ENCODE data around the gene USP49. TPM values are rescaled to one million over a fixed set of nuclear protein-coding genes. Genes with fewer than 3 reads are reported as not detected.

The USP49 gene
- total and polyA plus RNA-seq, 12 donors, result 0.58 to 2.0 (median 1.7) TPM

- no peak for ATAC-seq
Measured at GRCh38 chr6:41874741-41875140, 20.4 kb downstream of the USP49 start.

GRCh38 chr6:41872147-41872546, 23.0 kb downstream of the USP49 start:
- H3K9me3 ChIP-seq, result no peaks in the 10 kb centered on the region
- intact Hi-C loops (cut with DNase I), result no loop called here
- H3K27me3 ChIP-seq, result no peaks in the 10 kb centered on the region
- no peak overlapping the region for H3K27ac ChIP-seq
- no peak overlapping the region for H3K4me3 ChIP-seq
- DNase-seq (no peak), ATAC-seq (no peak)
- TF ChIP-seq CTCF (IDR thresholded peaks at IDR 0.05), result no peak
- H3K36me3 ChIP-seq, result peaks cover 0 to 10% (median 0%) of the 10 kb centered on the region in 9 donors
- 93 to 95% methylated on average over 13 of the region's 13 CpGs for WGBS, 2 donors
- peaks cover 0 to 9% (median 0%) of the 10 kb centered on the region in 9 donors for H3K4me1 ChIP-seq

More at GRCh38 chr6:41874741-41875140, 20.4 kb downstream of the USP49 start:
- intact Hi-C loops (cut with DNase I), result no loop called here
- no peak for DNase-seq
- TF ChIP-seq CTCF (IDR thresholded peaks at IDR 0.05), result no peak
- Histone ChIP-seq H3K4me1 (peaks cover 0 to 9% (median 0%) of the 10 kb centered on the region in 9 donors), H3K9me3 (no peaks in the 10 kb centered on the region), H3K4me3 (no peak overlapping the region), H3K36me3 (peaks cover 0 to 9% (median 0%) of the 10 kb centered on the region in 9 donors), H3K27ac (no peak overlapping the region), H3K27me3 (no peaks in the 10 kb centered on the region)
- WGBS, 2 donors, result 58 to 83% methylated on average over 1 of the region's 1 CpG

GRCh38 chr6:41871691-41872090, 23.5 kb downstream of the USP49 start:
- Histone ChIP-seq H3K27ac (no peak overlapping the region), H3K4me1 (peaks cover 0 to 9% (median 0%) of the 10 kb centered on the region in 9 donors), H3K36me3 (peaks cover 0 to 10% (median 0%) of the 10 kb centered on the region in 9 donors), H3K9me3 (no peaks in the 10 kb centered on the region), H3K4me3 (no peak overlapping the region), H3K27me3 (no peaks in the 10 kb centered on the region)
- DNase-seq, result no peak
- 96 to 97% methylated on average over 2 of the region's 2 CpGs for WGBS, 2 donors
- intact Hi-C loops (cut with DNase I), result no loop called here
- TF ChIP-seq CTCF (IDR thresholded peaks at IDR 0.05), result no peak
- ATAC-seq, result no peak

- H3K4me3 ChIP-seq, result no peak overlapping the region
- WGBS, 2 donors, result 96 to 97% methylated on average over 6 of the region's 6 CpGs
- H3K4me1 ChIP-seq, result no peaks in the 10 kb centered on the region
- no peak for DNase-seq
- H3K36me3 ChIP-seq, result no peaks in the 10 kb centered on the region
- no peak for TF ChIP-seq CTCF (IDR thresholded peaks at IDR 0.05)
- no peak for ATAC-seq
- H3K27ac ChIP-seq, result no peak overlapping the region
- H3K27me3 ChIP-seq, result no peaks in the 10 kb centered on the region
- intact Hi-C loops (cut with DNase I), result no loop called here
- no peaks in the 10 kb centered on the region for H3K9me3 ChIP-seq
Measured at GRCh38 chr6:41859356-41859755, 35.8 kb downstream of the USP49 start.

Data from heart right ventricle (tissue), 16 donors.